ENCODE data around the gene FER.

DNA sequence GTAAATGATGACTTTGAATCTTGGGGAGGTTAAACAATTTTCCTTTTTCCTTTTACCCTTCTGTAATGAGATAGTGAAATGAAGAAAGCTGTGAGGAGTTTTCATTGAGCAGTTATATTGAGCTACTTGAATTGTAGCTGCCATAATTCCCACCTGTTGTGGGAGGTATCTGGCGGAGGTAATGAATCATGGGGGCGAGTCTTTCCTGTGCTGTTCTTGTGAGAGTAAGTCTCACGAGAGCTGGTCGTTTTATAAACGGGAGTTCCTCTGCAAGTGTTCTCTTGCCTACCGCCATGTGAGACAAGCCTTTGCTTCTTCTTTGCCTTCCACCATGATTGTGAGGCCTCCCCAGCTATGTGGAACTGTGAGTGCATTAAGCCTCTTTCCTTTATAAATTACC lies 258.4 kb downstream of the FER start:
- TF ChIP-seq, protein P1, sequence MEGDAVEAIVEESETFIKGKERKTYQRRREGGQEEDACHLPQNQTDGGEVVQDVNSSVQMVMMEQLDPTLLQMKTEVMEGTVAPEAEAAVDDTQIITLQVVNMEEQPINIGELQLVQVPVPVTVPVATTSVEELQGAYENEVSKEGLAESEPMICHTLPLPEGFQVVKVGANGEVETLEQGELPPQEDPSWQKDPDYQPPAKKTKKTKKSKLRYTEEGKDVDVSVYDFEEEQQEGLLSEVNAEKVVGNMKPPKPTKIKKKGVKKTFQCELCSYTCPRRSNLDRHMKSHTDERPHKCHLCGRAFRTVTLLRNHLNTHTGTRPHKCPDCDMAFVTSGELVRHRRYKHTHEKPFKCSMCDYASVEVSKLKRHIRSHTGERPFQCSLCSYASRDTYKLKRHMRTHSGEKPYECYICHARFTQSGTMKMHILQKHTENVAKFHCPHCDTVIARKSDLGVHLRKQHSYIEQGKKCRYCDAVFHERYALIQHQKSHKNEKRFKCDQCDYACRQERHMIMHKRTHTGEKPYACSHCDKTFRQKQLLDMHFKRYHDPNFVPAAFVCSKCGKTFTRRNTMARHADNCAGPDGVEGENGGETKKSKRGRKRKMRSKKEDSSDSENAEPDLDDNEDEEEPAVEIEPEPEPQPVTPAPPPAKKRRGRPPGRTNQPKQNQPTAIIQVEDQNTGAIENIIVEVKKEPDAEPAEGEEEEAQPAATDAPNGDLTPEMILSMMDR (conservative IDR thresholded peaks at IDR 0.05; ENCODE audit: low read length), result no peak
- TF ChIP-seq EZH2phosphoT487 (IDR thresholded peaks at IDR 0.05; ENCODE audit: borderline replicate concordance, low read depth, low read length), result no peak

Measured in OCI-LY7 (cell line).